ENCODE results near the gene PDE7B. TPM values are rescaled to one million over a fixed set of nuclear protein-coding genes. Genes with fewer than 3 reads are reported as not detected.

Gene PDE7B
- total RNA-seq: 7.5 and 7.7 TPM in 2 replicates

DNA sequence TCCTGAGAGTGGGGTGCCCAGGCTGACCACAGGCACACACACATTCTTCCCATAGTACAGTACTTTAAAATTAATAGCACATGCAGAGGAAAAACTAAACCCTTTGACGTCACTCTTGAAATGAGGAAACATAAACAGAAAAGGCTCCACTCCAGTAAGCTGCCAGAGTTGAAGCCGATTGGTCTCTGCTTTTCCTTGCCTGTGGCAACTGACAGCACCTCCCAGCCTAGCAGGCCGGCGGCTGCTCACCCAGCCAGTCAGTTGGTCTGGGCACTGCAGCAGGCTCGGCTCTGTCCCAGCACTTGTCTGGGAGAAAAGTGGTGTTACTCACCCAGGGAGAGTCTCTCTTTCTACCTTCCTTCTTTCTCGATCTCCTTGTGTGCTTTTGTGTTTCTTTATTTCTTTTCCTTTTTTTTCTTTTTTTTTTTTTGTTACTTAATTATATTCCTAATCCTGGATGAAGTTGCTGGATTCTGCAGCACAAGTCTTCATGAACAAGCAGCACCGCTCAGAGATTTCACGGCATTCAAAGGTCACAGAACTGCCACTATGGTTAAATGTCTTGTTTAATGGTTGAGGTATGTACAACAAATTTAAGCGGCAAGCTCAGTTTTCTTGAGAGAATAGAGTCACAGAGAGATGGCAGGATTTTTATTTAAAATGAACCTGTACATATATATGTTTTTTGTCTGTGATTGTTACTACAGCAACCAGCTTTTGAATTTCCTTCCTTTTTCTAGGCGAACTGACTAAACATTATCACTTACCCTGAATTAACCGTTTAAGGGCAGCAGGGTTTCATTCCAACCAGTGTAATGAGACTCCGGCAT, at the start of gene PDE7B:
Gene PDE7B, plus strand, starts transcription at position 260 of the 830 bp plus-strand sequence.

All from pericardium fibroblast (primary cell).